ENCODE results near the gene DES.
A peak's percentile ranks its signal among the peaks of the same experiment; 100 is the strongest.
"Not testable (repeated sequence)": the region's sequence is repeated elsewhere in the genome, so short reads cannot be mapped to it uniquely, and the experiment has no call there.

Gene DES

GRCh38 chr2:219386532-219387280, 31.5 kb upstream of the DES start:
- no peak for FAIRE-seq
- no peak for TF ChIP-seq SPI1 (IDR thresholded peaks at IDR 0.05; ENCODE audit: low read depth, low read length)
- TF ChIP-seq POLR2AphosphoS5 (IDR thresholded peaks at IDR 0.05; ENCODE audit: low read depth, low read length) = no peak
- TF ChIP-seq POLR2A (IDR thresholded peaks at IDR 0.05; ENCODE audit: low read depth, low read length) = no peak
- TF ChIP-seq PAX5 (IDR thresholded peaks at IDR 0.05; ENCODE audit: insufficient read depth, low read length, severe bottlenecking) = no peak
- TF ChIP-seq TAF1 (IDR thresholded peaks at IDR 0.05; ENCODE audit: low read depth, low read length) = no peak
- TF ChIP-seq POU2F2 (IDR thresholded peaks at IDR 0.05; ENCODE audit: low read depth, low read length) = no peak
- no peak for DNase-seq (ENCODE audit: insufficient read length, low spot score)

GRCh38 chr2:219387306-219388120, 30.7 kb upstream of the DES start, which contains the start of gene DNPEP:
Gene DNPEP, minus strand, starts transcription at chr2:219387912. Its CDS starts 118 bp downstream, at chr2:219387794.
- DNase-seq (ENCODE audit: insufficient read length, low spot score) (peak; percentile 89), FAIRE-seq (no peak)
- TF ChIP-seq PAX5 (IDR thresholded peaks at IDR 0.05; ENCODE audit: insufficient read depth, low read length, severe bottlenecking) (no peak), POU2F2 (IDR thresholded peaks at IDR 0.05; ENCODE audit: low read depth, low read length) (no peak), POLR2AphosphoS5 (IDR thresholded peaks at IDR 0.05; ENCODE audit: low read depth, low read length) (no peak), SPI1 (IDR thresholded peaks at IDR 0.05; ENCODE audit: low read depth, low read length) (no peak), TAF1 (IDR thresholded peaks at IDR 0.05; ENCODE audit: low read depth, low read length) (no peak)

DNA sequence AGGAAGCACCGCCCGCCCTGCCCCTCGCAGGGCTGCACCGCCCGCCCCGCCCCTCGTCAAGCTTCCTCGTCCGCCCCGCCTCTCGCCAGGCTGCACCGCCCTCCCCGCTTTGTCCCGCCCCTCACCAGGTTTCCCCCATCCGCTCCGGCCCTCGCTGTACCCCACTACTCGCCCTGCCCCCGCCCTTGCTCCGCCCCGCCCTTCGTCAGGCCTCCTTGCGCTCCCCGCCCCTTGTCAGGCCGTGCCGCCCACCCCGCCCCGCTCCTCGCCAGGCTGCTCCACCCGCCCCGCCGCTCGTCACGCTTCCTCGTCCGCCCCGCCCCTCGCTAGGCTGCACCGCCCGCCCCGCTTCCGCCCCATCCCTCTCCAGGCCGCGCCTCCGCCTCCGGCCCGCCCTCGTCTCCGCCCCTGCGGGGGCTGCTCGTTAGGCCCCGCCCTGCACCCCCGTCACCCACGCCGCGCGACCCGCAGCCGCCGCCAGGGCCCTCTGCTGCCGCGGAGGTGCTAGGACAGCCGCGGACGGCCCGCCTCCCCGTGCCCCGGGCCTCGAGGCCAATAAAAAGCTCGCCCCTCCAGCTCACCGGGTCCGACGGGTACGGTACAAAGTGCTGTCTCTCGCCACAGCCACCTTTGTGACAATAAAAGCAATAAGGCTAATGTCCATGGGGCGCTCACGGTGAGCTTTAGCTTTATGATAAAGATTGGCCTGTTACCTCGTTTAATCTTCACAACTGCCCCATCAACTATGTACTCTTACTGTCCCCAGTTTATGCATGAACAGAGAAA, 29.9 kb upstream of the DES start:
- DNase-seq (ENCODE audit: insufficient read length, low spot score) (peak; percentile 94), FAIRE-seq (peak; percentile 98)
- 0 out of 2 replicates have a peak, but pooled peaks have one; percentile 6 for TF ChIP-seq SPI1 (IDR thresholded peaks at IDR 0.05; ENCODE audit: low read depth, low read length)
- TF ChIP-seq PAX5 (IDR thresholded peaks at IDR 0.05; ENCODE audit: insufficient read depth, low read length, severe bottlenecking) = peak; percentile 33
- no peak for TF ChIP-seq POLR2AphosphoS5 (IDR thresholded peaks at IDR 0.05; ENCODE audit: low read depth, low read length)

DNA sequence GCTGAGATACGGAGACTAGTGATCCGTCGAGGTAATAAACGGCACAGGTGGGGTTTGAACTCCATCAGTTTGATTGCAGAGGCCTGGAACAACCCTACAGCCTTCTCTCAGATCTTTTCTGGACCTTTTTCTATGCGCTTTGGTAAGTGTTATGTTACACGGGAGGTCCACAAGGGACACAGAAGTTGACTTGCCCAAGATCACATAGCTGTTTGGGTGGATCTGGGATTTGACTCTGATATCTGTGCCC, 29.3 kb upstream of the DES start:
- DNase-seq (ENCODE audit: insufficient read length, low spot score) (no peak), FAIRE-seq (no peak)
- no peak for TF ChIP-seq POLR2AphosphoS5 (IDR thresholded peaks at IDR 0.05; ENCODE audit: low read depth, low read length)
- TF ChIP-seq TAF1 (IDR thresholded peaks at IDR 0.05; ENCODE audit: low read depth, low read length) = no peak
- TF ChIP-seq SPI1 (IDR thresholded peaks at IDR 0.05; ENCODE audit: low read depth, low read length) = no peak
- TF ChIP-seq POLR2A (IDR thresholded peaks at IDR 0.05; ENCODE audit: low read depth, low read length) = no peak
- TF ChIP-seq PAX5 (IDR thresholded peaks at IDR 0.05; ENCODE audit: insufficient read depth, low read length, severe bottlenecking) = no peak
- no peak for TF ChIP-seq POU2F2 (IDR thresholded peaks at IDR 0.05; ENCODE audit: low read depth, low read length)

GRCh38 chr2:219392754-219393153, 25.4 kb upstream of the DES start:
- FAIRE-seq (no peak), DNase-seq (ENCODE audit: insufficient read length, low spot score) (no peak)
- no peak for TF ChIP-seq POU2F2 (IDR thresholded peaks at IDR 0.05; ENCODE audit: low read depth, low read length)
- no peak for TF ChIP-seq SPI1 (IDR thresholded peaks at IDR 0.05; ENCODE audit: low read depth, low read length)
- TF ChIP-seq POLR2A (IDR thresholded peaks at IDR 0.05; ENCODE audit: low read depth, low read length) = no peak
- TF ChIP-seq TAF1 (IDR thresholded peaks at IDR 0.05; ENCODE audit: low read depth, low read length) = no peak
- TF ChIP-seq POLR2AphosphoS5 (IDR thresholded peaks at IDR 0.05; ENCODE audit: low read depth, low read length) = no peak
- no peak for TF ChIP-seq PAX5 (IDR thresholded peaks at IDR 0.05; ENCODE audit: insufficient read depth, low read length, severe bottlenecking)

- DNase-seq (ENCODE audit: insufficient read length, low spot score); FAIRE-seq: not testable (repeated sequence)
Observed at GRCh38 chr2:219395056-219395455, 23.1 kb upstream of the DES start.

DNA sequence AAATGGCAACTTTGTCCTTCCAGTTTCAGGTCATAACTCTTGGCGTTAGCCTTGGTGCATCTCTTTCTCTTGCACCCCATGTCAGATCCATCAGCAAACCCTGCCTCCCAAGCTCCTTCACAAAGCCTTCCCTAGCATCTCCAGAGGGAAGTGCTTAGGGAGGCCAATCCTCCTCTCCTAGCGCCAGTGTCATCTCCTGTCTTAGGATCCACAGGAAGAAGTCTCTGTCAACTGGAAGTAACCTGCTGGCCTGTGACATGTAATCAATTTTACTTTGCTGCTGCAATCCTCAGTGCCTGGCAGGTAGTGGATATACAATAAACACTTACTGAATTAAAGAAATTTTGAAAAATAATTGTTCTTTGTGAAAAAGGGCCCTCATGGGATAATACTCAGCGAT, 22.6 kb upstream of the DES start:
- FAIRE-seq = no peak
- TF ChIP-seq TAF1 (IDR thresholded peaks at IDR 0.05; ENCODE audit: low read depth, low read length) (no peak), PAX5 (IDR thresholded peaks at IDR 0.05; ENCODE audit: insufficient read depth, low read length, severe bottlenecking) (no peak), POU2F2 (IDR thresholded peaks at IDR 0.05; ENCODE audit: low read depth, low read length) (no peak), POLR2AphosphoS5 (IDR thresholded peaks at IDR 0.05; ENCODE audit: low read depth, low read length) (no peak), POLR2A (IDR thresholded peaks at IDR 0.05; ENCODE audit: low read depth, low read length) (no peak), SPI1 (IDR thresholded peaks at IDR 0.05; ENCODE audit: low read depth, low read length) (no peak)

GRCh38 chr2:219396863-219397457, 21.2 kb upstream of the DES start:
- no peak for DNase-seq (ENCODE audit: insufficient read length, low spot score)
- FAIRE-seq = no peak
- no peak for TF ChIP-seq POLR2AphosphoS5 (IDR thresholded peaks at IDR 0.05; ENCODE audit: low read depth, low read length)

More for the DNA sequence above, 22.6 kb upstream of the DES start:
- DNase-seq (ENCODE audit: insufficient read length, low spot score) = no peak

GRCh38 chr2:219398721-219399363, 19.3 kb upstream of the DES start:
- FAIRE-seq (no peak), DNase-seq (ENCODE audit: insufficient read length, low spot score) (no peak)
- no peak for TF ChIP-seq POLR2A (IDR thresholded peaks at IDR 0.05; ENCODE audit: low read depth, low read length)
- TF ChIP-seq POU2F2 (IDR thresholded peaks at IDR 0.05; ENCODE audit: low read depth, low read length) = no peak
- no peak for TF ChIP-seq PAX5 (IDR thresholded peaks at IDR 0.05; ENCODE audit: insufficient read depth, low read length, severe bottlenecking)
- no peak for TF ChIP-seq TAF1 (IDR thresholded peaks at IDR 0.05; ENCODE audit: low read depth, low read length)
- no peak for TF ChIP-seq POLR2AphosphoS5 (IDR thresholded peaks at IDR 0.05; ENCODE audit: low read depth, low read length)
- no peak for TF ChIP-seq SPI1 (IDR thresholded peaks at IDR 0.05; ENCODE audit: low read depth, low read length)

Measured in GM12891 (cell line).